Activated CD4-positive, alpha-beta T cell treated with anti-CD3 and anti-CD28 coated beads, Interleukin-2, amount 50 U/mL, for 4 hours (primary cell): Measurements from ENCODE around the gene CDH13.

Source experiments
- DNase-seq, 2 experiments: peaks; one replicate each; pipeline ENCODE4 v3.0.0-alpha.2; 2020

CDH13 gene

GRCh38 chr16:82793528-82794245, 166.9 kb downstream of the CDH13 start:
- no peak for DNase-seq

GRCh38 chr16:82796047-82796446, 169.3 kb downstream of the CDH13 start:
- DNase-seq: no peak

GRCh38 chr16:82801361-82801760, 174.6 kb downstream of the CDH13 start:
- DNase-seq: no peak

- no peak for DNase-seq
Measured at GRCh38 chr16:82805866-82806265, 179.1 kb downstream of the CDH13 start.

GRCh38 chr16:82807311-82807710, 180.5 kb downstream of the CDH13 start:
- no peak for DNase-seq

- DNase-seq: no peak
Measured at GRCh38 chr16:82808036-82808435, 181.3 kb downstream of the CDH13 start.

- DNase-seq: no peak
Measured at GRCh38 chr16:82810077-82810476, 183.3 kb downstream of the CDH13 start.

GRCh38 chr16:82814059-82814458, 187.3 kb downstream of the CDH13 start:
- no peak for DNase-seq

GRCh38 chr16:82819286-82819685, 192.5 kb downstream of the CDH13 start:
- DNase-seq: no peak

GRCh38 chr16:82820855-82821254, 194.1 kb downstream of the CDH13 start:
- DNase-seq: no peak

- DNase-seq: no peak
Measured at GRCh38 chr16:82824408-82824807, 197.6 kb downstream of the CDH13 start.

GRCh38 chr16:82829301-82829700, 202.5 kb downstream of the CDH13 start:
- DNase-seq: no peak

GRCh38 chr16:82830944-82831343, 204.2 kb downstream of the CDH13 start:
- DNase-seq: no peak

GRCh38 chr16:82832821-82833220, 206.1 kb downstream of the CDH13 start:
- no peak for DNase-seq

- no peak for DNase-seq
Measured at GRCh38 chr16:82833378-82833993, 206.7 kb downstream of the CDH13 start.

- no peak for DNase-seq
Measured at GRCh38 chr16:82834151-82834815, 207.5 kb downstream of the CDH13 start.

GRCh38 chr16:82835487-82836155, 208.9 kb downstream of the CDH13 start:
- DNase-seq: no peak

GRCh38 chr16:82841108-82841507, 214.3 kb downstream of the CDH13 start:
- no peak for DNase-seq

GRCh38 chr16:82843606-82844271, 217.0 kb downstream of the CDH13 start:
- DNase-seq: no peak

GRCh38 chr16:82845116-82845515, 218.3 kb downstream of the CDH13 start:
- no peak for DNase-seq

- DNase-seq: no peak
Measured at GRCh38 chr16:82846806-82847205, 220.0 kb downstream of the CDH13 start.

GRCh38 chr16:82848013-82848412, 221.2 kb downstream of the CDH13 start:
- DNase-seq: no peak

- DNase-seq: no peak
Measured at GRCh38 chr16:82852388-82853008, 225.7 kb downstream of the CDH13 start.
